Panc1 (cell line): ENCODE measurements around the gene UGT1A8. TPM values are rescaled to one million over a fixed set of nuclear protein-coding genes. Genes with fewer than 3 reads are reported as not detected.

Experiments used
- ATAC-seq: fragments of 200-7000 bp; cut with Tn5 transposase; 2 replicates; pipeline ENCODE4 v1.9.1; 2020; ENCODE audit warnings: mild to moderate bottlenecking, moderate library complexity
- BruUV-seq: library from RNA; stranded (reverse); fragments of 400-500 nt; replicated peaks from 2 replicates; lab custom pipeline; 2021; lab: Mats Ljungman, UMichigan
- CTCF ChIA-PET: fragments of 300-600 bp; sonication (Branson Sonifier 250); formaldehyde crosslinking; loops from one replicate; lab custom pipeline; 2022; ENCODE audit warnings: antibody characterized with exemption; lab: Charles Lee
- POLR2A ChIA-PET: fragments of 300-600 bp; sonication (Branson Sonifier 250); formaldehyde crosslinking; loops from one replicate; lab custom pipeline; 2022; ENCODE audit warnings: antibody characterized with exemption; lab: Charles Lee
- DNase-seq: peaks from one replicate; pipeline ENCODE4 v3.0.0-alpha.2; 2010; ENCODE audit warnings: low read depth, low spot score
- H3K27ac ChIP-seq: 2 replicates; pipeline ENCODE4 v1.5.1; 2011; ENCODE audit warnings: mild to moderate bottlenecking, low read length, inconsistent platforms
- H3K27me3 ChIP-seq: fragments of 200-500 bp; sonication (Bioruptor generic); 2 replicates; pipeline ENCODE4 v1.6.0; 2014; ENCODE audit warnings: low read length, inconsistent platforms; ENCODE audit not compliant: control insufficient read depth, insufficient read depth
- H3K36me3 ChIP-seq: fragments of 200-500 bp; sonication (Bioruptor generic); 2 replicates; pipeline ENCODE4 v1.5.1; 2014; ENCODE audit warnings: inconsistent platforms, mild to moderate bottlenecking, low read length, moderate library complexity; ENCODE audit not compliant: control insufficient read depth, insufficient read depth
- H3K4me1 ChIP-seq: 2 replicates; pipeline ENCODE4 v1.5.1; 2011; ENCODE audit warnings: inconsistent platforms, mild to moderate bottlenecking, low read length, moderate library complexity; ENCODE audit not compliant: control insufficient read depth, insufficient read depth
- H3K4me3 ChIP-seq, 2 experiments: 2 replicates each; pipeline ENCODE4 v1.5.1; 2011 to 2012; ENCODE audit warnings: low read depth in 2 of 2, low read length in 2 of 2, mild to moderate bottlenecking in 2 of 2, inconsistent platforms in 1 of 2, moderate library complexity in 1 of 2
- H3K9me3 ChIP-seq: fragments of 200-500 bp; sonication (Bioruptor generic); 2 replicates; pipeline ENCODE4 v1.5.1; 2014; ENCODE audit warnings: low read depth, mild to moderate bottlenecking, inconsistent platforms, low read length, moderate library complexity; ENCODE audit not compliant: control insufficient read depth, insufficient read depth
- POLR2AphosphoS5 ChIP-seq: IDR thresholded peaks from 2 replicates; pipeline ENCODE4 v1.6.1; 2012; ENCODE audit warnings: mild to moderate bottlenecking, low read depth, low read length, moderate library complexity
- SIN3A ChIP-seq: IDR thresholded peaks from 2 replicates; pipeline ENCODE4 v1.6.1; 2012; ENCODE audit warnings: low read depth, mild to moderate bottlenecking, low read length, moderate library complexity, borderline replicate concordance; ENCODE audit not compliant: insufficient read depth
- TCF7L2 ChIP-seq: IDR thresholded peaks from 2 replicates; pipeline ENCODE4 v1.6.1; 2011; ENCODE audit warnings: mild to moderate bottlenecking, low read depth, low read length, inconsistent platforms
- in situ Hi-C: cut with HindIII; loops from 2 replicates; pipeline ENCODE4 v1.10.0; 2016; ENCODE audit warnings: low sequenced_read_pairs, low pct_unique_long_range_greater_than_20kb
- intact Hi-C: fragments of 100-400 bp; cut with micrococcal nuclease; formaldehyde crosslinking; loops from one replicate; pipeline ENCODE4 v1.10.0; 2022; ENCODE audit not compliant: unreplicated experiment
- total RNA-seq: library from RNA; stranded (reverse); gene quantifications from one replicate; pipeline ENCODE4 v1.2.1, GENCODE V29; 2021; ENCODE audit not compliant: unreplicated experiment
- TF ChIP-seq, protein P1 (sequence below): fragments of 450-650 bp; IDR thresholded peaks from 2 replicates; pipeline ENCODE4 v1.5.1; 2017; ENCODE audit warnings: mild to moderate bottlenecking
- TF ChIP-seq, protein P2 (sequence below), 2 experiments: IDR thresholded peaks; 2 replicates each; pipeline ENCODE4 v1.6.1; 2011 to 2012; ENCODE audit warnings: low read depth in 2 of 2, control low read depth in 1 of 2, low read length in 1 of 2, mild to moderate bottlenecking in 1 of 2, moderate library complexity in 1 of 2; ENCODE audit not compliant: insufficient read depth in 1 of 2

The UGT1A8 gene
- total RNA-seq, 1 experiment from 2014 or later, result 0.15 TPM

DNA sequence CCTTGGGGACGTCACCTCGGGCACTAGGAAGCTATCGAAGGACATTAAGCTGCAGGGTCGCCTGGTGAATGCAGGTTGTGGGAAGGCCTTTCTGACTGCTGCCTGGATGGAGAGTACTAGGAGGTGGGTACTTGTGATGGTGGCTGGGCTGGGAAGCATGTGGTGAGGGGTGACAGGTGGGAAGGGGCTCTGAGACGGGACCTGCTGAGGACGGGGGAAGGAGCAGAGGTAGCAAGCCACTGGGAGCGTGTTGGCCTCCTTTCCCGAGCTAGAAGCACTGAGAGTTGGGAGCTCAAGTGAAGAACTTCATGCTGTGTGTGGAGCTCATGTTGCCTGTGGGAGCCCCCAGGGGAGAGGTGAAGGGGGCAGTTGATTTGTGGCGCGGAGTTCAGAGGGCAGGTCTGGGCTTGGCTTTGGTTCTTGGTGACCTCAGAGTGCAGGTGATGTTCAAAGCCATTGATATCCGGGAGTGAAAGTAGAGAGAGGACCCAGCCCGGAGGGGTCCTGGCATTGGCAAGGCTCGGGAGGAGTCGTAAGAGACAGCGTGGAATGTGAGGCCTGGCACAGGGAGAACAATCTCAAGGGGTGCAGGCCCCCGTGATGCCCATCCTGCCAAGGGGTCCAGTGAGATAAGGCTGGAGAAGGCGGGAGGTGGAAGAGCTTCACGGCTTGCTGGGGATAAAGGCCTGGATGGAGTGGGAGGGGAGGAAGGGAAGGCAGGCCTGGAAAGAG, 173.9 kb downstream of the UGT1A8 start:
- H3K27me3 ChIP-seq, result no peaks in the 10 kb centered on the region
- ATAC-seq, result no peak
- in situ Hi-C loops, result no loop called here
- H3K9me3 ChIP-seq, result no peaks in the 10 kb centered on the region
- ChIA-PET POLR2A (no interaction called here), CTCF (no interaction called here)
- no TSS peak for BruUV-seq
- no peak for TF ChIP-seq POLR2AphosphoS5
- TF ChIP-seq, protein P1, sequence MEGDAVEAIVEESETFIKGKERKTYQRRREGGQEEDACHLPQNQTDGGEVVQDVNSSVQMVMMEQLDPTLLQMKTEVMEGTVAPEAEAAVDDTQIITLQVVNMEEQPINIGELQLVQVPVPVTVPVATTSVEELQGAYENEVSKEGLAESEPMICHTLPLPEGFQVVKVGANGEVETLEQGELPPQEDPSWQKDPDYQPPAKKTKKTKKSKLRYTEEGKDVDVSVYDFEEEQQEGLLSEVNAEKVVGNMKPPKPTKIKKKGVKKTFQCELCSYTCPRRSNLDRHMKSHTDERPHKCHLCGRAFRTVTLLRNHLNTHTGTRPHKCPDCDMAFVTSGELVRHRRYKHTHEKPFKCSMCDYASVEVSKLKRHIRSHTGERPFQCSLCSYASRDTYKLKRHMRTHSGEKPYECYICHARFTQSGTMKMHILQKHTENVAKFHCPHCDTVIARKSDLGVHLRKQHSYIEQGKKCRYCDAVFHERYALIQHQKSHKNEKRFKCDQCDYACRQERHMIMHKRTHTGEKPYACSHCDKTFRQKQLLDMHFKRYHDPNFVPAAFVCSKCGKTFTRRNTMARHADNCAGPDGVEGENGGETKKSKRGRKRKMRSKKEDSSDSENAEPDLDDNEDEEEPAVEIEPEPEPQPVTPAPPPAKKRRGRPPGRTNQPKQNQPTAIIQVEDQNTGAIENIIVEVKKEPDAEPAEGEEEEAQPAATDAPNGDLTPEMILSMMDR, result no peak
- no peak for TF ChIP-seq SIN3A
- TF ChIP-seq, protein P2, sequence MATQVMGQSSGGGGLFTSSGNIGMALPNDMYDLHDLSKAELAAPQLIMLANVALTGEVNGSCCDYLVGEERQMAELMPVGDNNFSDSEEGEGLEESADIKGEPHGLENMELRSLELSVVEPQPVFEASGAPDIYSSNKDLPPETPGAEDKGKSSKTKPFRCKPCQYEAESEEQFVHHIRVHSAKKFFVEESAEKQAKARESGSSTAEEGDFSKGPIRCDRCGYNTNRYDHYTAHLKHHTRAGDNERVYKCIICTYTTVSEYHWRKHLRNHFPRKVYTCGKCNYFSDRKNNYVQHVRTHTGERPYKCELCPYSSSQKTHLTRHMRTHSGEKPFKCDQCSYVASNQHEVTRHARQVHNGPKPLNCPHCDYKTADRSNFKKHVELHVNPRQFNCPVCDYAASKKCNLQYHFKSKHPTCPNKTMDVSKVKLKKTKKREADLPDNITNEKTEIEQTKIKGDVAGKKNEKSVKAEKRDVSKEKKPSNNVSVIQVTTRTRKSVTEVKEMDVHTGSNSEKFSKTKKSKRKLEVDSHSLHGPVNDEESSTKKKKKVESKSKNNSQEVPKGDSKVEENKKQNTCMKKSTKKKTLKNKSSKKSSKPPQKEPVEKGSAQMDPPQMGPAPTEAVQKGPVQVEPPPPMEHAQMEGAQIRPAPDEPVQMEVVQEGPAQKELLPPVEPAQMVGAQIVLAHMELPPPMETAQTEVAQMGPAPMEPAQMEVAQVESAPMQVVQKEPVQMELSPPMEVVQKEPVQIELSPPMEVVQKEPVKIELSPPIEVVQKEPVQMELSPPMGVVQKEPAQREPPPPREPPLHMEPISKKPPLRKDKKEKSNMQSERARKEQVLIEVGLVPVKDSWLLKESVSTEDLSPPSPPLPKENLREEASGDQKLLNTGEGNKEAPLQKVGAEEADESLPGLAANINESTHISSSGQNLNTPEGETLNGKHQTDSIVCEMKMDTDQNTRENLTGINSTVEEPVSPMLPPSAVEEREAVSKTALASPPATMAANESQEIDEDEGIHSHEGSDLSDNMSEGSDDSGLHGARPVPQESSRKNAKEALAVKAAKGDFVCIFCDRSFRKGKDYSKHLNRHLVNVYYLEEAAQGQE (IDR thresholded peaks at IDR 0.05; ENCODE audit: insufficient read depth in 1 of 2, low read depth in 2 of 2, low read length in 1 of 2), result no peak
- no peak for TF ChIP-seq TCF7L2
- no peaks in the 10 kb centered on the region for H3K4me1 ChIP-seq
- intact Hi-C loops, result no loop called here
- H3K36me3 ChIP-seq, result no peaks in the 10 kb centered on the region
- H3K27ac ChIP-seq, result no peak overlapping the region
- no peak overlapping the region for H3K4me3 ChIP-seq
- DNase-seq, result no peak

DNA sequence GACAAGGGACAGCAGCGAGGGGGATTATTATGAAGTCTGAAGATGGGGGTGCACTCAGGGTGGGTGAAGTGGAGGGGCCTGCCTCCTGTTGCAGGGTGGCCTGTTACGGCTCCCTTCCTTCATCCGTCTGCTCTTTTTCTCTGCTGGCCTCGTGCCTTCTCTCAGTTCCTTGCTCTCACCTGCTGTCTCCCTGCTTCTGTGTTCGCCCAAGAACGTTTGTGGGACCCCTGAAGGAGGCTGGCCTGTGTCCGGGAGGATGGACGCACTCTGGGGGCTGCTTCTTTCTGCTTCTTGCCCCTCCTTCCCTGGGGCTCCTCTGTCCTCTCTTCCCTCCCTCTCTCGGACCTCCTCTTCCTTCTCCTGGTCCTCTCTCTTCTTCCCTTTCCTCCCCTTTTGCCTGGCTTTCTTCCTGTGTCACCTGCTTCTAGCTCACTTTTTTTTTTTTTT, 174.5 kb downstream of the UGT1A8 start:
- H3K27me3 ChIP-seq, result no peaks in the 10 kb centered on the region
- intact Hi-C loops (no loop called here), in situ Hi-C loops (no loop called here)
- H3K4me1 ChIP-seq, result no peaks in the 10 kb centered on the region
- ATAC-seq, result no peak
- no peak for DNase-seq
- ChIA-PET CTCF (no interaction called here), POLR2A (no interaction called here)
- H3K9me3 ChIP-seq, result no peaks in the 10 kb centered on the region
- H3K36me3 ChIP-seq, result no peaks in the 10 kb centered on the region
- TF ChIP-seq, protein P2 (IDR thresholded peaks at IDR 0.05; ENCODE audit: insufficient read depth in 1 of 2, low read depth in 2 of 2, low read length in 1 of 2), result no peak
- TF ChIP-seq TCF7L2, result no peak
- TF ChIP-seq, protein P1, result no peak
- TF ChIP-seq POLR2AphosphoS5, result no peak
- no peak for TF ChIP-seq SIN3A
- no TSS peak for BruUV-seq
- no peak overlapping the region for H3K27ac ChIP-seq
- H3K4me3 ChIP-seq, result no peak overlapping the region
